GM23248 (cell line): ENCODE data around the gene VWA1.

ENCODE experiments used
- EZH2 ChIP-seq: fragments of 200-600 bp; sonication (generic); IDR thresholded peaks from 2 replicates; pipeline ENCODE4 v1.6.1; 2018; ENCODE audit warnings: antibody characterized with exemption, mild to moderate bottlenecking; ENCODE audit not compliant: insufficient read depth, poor library complexity, severe bottlenecking
- EZH2phosphoT487 ChIP-seq: fragments of 200-600 bp; sonication (generic); IDR thresholded peaks from 2 replicates; pipeline ENCODE4 v1.6.1; 2018; ENCODE audit warnings: antibody characterized with exemption, moderate library complexity, mild to moderate bottlenecking, low read depth; ENCODE audit not compliant: insufficient read depth

- no peak for TF ChIP-seq EZH2
- TF ChIP-seq EZH2phosphoT487 = no peak
Observed at GRCh38 chr1:1489861-1490260, 54.4 kb downstream of the VWA1 start.
